ELR (cell line): ENCODE data around the gene KHNYN.
"Not testable (repeated sequence)": the region's sequence is repeated elsewhere in the genome, so short reads cannot be mapped to it uniquely, and the experiment has no call there.

Experiments used
- DNase-seq: peaks from one replicate; pipeline ENCODE4 v3.0.0-alpha.2; 2015; ENCODE audit warnings: low read depth

The KHNYN gene

GRCh38 chr14:24473211-24473610 is 43.5 kb downstream of the KHNYN start:
- DNase-seq: no peak

GRCh38 chr14:24475261-24475660 is 45.5 kb downstream of the KHNYN start:
- DNase-seq: no peak

- DNase-seq: not testable (repeated sequence)
Measured at GRCh38 chr14:24479999-24480398, 50.2 kb downstream of the KHNYN start.

DNA sequence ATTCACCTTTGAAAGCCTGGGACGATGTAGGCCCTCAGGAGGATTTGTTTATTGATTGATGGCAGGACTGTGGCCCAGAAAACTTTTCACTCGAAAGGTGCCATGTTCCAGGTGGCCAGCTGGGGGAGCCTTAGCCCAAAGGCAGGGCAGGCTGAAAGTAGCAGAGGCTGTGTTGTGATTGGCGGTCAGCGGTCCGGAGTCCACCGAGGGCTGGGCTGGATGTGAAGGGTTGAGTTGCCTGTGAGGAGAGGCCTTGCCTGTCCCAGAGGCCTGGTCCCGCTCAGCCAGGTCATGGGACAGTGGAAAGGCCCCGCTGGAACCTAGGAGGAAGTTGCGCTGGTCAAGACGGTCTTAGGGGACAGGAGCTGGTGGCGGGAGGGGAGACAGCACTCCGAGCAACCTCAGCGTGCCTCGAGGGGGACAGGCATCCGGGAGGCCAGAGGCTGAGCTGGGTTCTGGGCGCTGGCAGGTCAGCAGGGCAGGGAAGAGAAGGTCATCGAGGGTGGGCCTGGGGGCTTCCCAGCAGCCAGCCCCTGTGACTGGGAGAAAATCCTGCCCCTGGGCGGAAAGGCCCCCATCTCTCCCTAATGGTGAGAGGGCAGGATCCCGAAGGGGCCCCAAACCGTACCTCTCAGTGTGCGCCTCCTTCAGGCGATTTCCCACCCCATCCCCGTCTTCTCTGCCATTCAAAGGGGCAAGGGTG is 52.0 kb downstream of the KHNYN start:
- DNase-seq: peak; percentile 50

DNA sequence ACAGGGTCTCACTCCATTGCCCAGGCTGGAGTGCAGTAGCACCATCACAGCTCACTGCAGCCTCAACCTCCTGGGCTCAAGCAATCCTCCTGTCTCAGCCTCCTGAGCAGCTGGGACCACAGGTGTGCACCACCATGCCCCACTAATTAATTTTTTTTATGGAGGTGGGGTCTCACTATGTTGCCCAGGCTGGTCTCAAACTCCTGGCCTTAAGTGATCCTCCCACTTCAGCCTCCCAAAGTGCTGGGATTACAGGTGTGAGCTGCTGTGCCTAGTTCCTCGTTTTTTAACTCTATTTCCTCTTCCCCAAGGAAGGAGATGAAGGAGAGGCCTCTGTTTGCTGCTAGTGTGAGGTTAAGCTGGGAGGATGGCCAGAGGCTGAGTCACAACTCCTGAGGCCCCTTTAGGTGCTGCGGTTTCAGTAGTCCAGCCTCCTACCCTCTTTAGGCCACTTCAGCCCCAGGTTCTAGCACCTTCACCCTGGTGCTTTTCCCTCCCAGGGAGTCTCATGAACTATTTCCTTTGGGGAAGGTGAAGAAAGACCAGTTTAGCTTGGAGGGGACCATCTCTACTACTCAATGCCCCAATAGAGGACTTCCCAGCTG is 53.0 kb downstream of the KHNYN start:
- peak; percentile 67 for DNase-seq

- DNase-seq: peak; percentile 54
Measured at GRCh38 chr14:24483604-24484252, 54.0 kb downstream of the KHNYN start.
